Activated CD8-positive, alpha-beta memory T cell treated with anti-CD3 and anti-CD28 coated beads for 4 hours (primary cell): ENCODE data around the gene THOC6.
"Not testable (repeated sequence)": the region's sequence is repeated elsewhere in the genome, so short reads cannot be mapped to it uniquely, and the experiment has no call there.

ENCODE experiments used
- DNase-seq, 2 donors: peaks; one replicate each; pipeline ENCODE4 v3.0.0-alpha.2; 2020; ENCODE audit warnings: low read depth in 2 of 2

Gene THOC6

GRCh38 chr16:3072148-3072547 lies 48.3 kb downstream of the THOC6 start:
- DNase-seq: not testable (repeated sequence)

DNA sequence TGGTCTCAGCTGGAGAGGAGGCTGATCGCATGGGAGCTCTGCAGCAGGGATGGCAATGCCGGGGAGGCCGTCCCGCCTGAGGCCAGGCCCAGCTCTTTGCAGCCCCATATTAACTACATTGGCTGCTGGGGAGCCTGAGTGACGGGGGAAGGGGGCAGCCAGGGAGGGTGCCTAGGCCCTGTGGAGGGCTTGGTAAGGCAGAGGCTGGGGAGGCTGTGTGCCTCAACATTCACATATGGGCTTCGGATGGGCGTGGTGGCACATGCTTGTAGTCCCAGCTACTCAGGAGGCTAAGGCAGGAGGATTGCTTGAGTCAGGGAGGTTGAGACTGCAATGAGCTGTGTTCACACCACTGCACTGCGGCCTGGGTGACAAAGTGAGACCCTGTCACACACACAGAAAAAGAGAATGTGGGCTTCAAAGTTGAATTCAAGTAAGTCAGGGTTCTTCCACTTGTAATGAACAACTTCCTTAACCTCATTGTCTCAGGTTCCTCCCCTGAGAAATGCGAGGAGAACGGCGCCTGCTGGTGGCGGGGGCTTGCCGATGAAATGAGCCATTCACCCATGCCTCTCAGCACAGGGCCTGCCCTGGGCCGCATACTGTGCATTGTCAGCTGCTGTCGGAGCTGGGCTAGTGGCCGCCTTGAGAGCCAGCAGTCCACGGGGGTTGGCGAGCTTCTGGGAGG lies 48.9 kb downstream of the THOC6 start:
- DNase-seq: not testable (repeated sequence)

GRCh38 chr16:3073448-3073847 lies 49.6 kb downstream of the THOC6 start:
- DNase-seq: no peak

DNA sequence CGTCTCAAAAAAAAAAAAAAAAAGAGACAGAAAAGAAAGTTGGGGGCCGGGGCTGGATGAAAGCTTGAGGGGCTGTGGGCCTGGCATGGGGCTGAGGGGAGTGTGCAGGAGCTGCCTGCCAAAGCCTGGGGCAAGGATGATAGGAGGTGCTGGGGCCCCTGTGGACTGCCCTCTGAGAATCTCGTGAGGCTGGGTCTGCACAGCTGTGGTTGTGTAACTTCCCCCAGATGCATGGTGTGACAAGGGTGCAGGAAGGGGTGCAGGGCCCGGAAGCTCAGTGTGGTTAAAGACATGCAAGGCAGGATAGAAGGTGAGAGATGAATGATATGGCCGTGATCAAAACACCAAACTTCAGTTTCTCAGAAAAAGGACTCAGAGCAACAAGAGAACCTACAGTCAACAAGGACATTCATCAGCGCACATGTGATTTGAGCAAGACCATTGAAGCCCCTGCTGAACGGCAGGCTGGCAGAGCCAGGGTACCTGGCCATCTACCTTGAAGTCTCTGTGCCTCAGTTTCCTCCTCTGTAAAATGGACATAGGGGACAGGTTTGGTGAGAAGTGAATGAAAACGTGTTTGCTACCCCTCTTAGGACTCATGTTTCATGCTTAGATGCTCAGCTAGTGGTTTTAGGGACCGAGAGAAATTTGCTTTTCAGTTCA lies 51.2 kb downstream of the THOC6 start:
- peak; percentile 44 to 65 for DNase-seq

GRCh38 chr16:3075523-3075915 lies 51.7 kb downstream of the THOC6 start:
- DNase-seq: no peak

DNA sequence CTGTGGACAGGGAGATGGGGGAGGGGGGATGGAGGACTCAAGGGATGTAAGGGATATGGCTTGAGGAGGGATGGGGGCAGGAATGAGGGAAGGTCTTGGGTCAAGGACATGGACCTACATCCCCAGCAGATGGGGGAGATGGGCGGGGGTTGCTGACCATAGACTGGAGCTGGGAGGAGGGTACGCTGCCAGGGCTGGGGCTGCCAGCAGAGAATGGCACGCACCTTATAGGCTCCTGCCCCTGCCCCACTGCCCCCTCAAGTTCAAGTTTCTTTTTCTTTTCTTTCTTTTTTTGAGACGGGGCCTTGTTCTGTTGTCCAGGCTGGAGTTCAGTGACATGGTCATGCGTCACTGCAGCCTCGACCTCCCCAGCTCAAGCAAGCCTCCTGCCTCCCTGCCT lies 52.1 kb downstream of the THOC6 start:
- DNase-seq: not testable (repeated sequence)

- no peak for DNase-seq
Measured at GRCh38 chr16:3076577-3076976, 52.7 kb downstream of the THOC6 start.
